Measurements from ENCODE around the gene TOR4A. TPM values are rescaled to one million over a fixed set of nuclear protein-coding genes. Genes with fewer than 3 reads are reported as not detected.

TOR4A gene
- total and polyA plus RNA-seq, 12 donors = 4.7 to 21.5 (median 16.5) TPM

DNA sequence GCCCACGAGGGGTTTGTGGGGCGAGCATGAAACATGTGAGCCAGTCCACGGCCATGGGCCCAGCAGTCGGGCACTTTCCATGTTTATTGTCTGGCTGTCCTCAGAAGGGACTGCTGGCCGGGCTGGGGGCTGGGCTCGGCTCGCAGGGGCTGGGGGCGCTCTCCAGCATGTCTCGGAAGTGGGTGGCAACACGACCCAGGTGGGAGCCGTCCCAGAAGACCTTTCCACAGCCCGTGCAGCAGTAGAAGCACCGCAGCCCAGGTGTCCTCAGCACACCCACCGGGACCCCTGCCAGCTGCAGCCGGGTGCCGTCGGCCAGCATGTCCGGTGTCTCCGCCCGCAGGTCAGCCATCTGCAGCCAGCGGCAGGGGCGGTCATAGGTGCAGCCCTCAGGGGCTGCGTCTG lies 29.3 kb downstream of the TOR4A start:
- Histone ChIP-seq H3K9me3 (no peaks in the 10 kb centered on the region), H3K27ac (peak overlapping the region; percentile 85 to 96 (median 90)), H3K36me3 (no peaks in the 10 kb centered on the region), H3K4me1 (peaks cover 15 to 68% (median 54%) of the 10 kb centered on the region in 9 donors), H3K27me3 (peaks cover 0 to 60% (median 10%) of the 10 kb centered on the region in 7 donors), H3K4me3 (peak overlapping the region in 6 of 10 donors; percentile 8 to 55 (median 46))
- intact Hi-C loops (cut with DNase I) = no loop called here
- WGBS, 2 donors = 43 to 56% methylated on average over 23 of the region's 23 CpGs
- ATAC-seq (no peak), DNase-seq (peak in 1 of 2 donors; percentile 41)
- no peak for TF ChIP-seq CTCF (IDR thresholded peaks at IDR 0.05)

DNA sequence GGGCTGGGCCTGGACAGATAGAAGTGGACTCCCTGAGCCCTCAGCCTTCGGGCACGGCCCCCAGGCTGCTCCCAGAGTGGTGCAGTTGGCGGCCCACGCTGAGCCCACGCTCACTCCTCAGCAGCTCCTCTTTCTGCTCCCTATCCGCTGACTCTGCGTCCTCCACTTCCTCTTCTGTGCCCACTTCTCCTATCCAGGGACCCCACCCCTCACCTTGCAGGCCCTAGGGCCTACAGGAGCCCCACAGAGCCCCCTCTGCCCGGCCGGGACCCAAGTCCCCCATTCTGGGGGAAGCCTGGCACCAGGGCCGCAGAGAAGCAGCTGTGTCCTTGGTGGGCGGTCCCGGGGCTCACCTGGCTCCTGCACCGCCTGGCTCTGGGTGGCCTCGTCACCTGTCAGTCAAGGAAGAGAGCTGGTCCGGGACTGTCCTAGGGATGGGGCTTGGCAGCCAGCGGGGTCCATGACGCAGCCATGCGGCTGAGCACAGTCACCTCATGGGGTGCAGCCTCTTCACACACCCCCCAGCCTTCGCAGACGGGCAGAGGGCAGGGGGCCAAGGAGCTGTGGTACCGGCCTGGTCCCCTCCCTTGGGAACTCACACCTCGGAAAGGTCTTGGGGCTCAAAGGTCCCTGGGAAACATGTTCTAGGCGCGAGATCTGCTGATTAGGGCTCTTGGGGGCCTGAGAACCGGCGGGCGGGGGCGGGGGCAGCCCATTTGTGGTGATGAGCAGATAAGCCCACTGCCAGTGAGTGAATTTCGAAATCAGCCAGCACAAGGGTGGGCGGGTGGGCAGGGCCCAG lies 29.9 kb downstream of the TOR4A start:
- no peak for ATAC-seq
- H3K27me3 ChIP-seq = peaks cover 0 to 59% (median 10%) of the 10 kb centered on the region in 7 donors
- peak overlapping the region in 8 of 10 donors; percentile 86 to 96 (median 92) for H3K27ac ChIP-seq
- peak overlapping the region in 4 of 10 donors; percentile 8 to 55 (median 50) for H3K4me3 ChIP-seq
- TF ChIP-seq CTCF (IDR thresholded peaks at IDR 0.05) = no peak
- 59 to 60% methylated on average over 30 of the region's 30 CpGs for WGBS, 2 donors
- peak in 1 of 2 donors; percentile 16 for DNase-seq
- no peaks in the 10 kb centered on the region for H3K36me3 ChIP-seq
- intact Hi-C loops (cut with DNase I) = no loop called here
- no peaks in the 10 kb centered on the region for H3K9me3 ChIP-seq
- peaks cover 15 to 67% (median 53%) of the 10 kb centered on the region in 9 donors for H3K4me1 ChIP-seq

GRCh38 chr9:137308057-137308619 lies 30.6 kb downstream of the TOR4A start:
- DNase-seq (no peak), ATAC-seq (no peak)
- H3K4me1 ChIP-seq = peaks cover 15 to 61% (median 46%) of the 10 kb centered on the region in 9 donors
- H3K27ac ChIP-seq = no peak overlapping the region
- H3K4me3 ChIP-seq = no peak overlapping the region
- H3K36me3 ChIP-seq = no peaks in the 10 kb centered on the region
- no peaks in the 10 kb centered on the region for H3K9me3 ChIP-seq
- intact Hi-C loops (cut with DNase I) = no loop called here
- 69 to 70% methylated on average over 20 of the region's 20 CpGs for WGBS, 2 donors
- H3K27me3 ChIP-seq = peaks cover 0 to 53% (median 10%) of the 10 kb centered on the region in 7 donors
- no peak for TF ChIP-seq CTCF (IDR thresholded peaks at IDR 0.05)

GRCh38 chr9:137309368-137310188 lies 32.1 kb downstream of the TOR4A start:
- H3K27ac ChIP-seq = no peak overlapping the region
- DNase-seq = no peak
- no peak for ATAC-seq
- peaks cover 15 to 55% (median 32%) of the 10 kb centered on the region in 9 donors for H3K4me1 ChIP-seq
- no peaks in the 10 kb centered on the region for H3K9me3 ChIP-seq
- no peak for TF ChIP-seq CTCF (IDR thresholded peaks at IDR 0.05)
- 87 to 88% methylated on average over 15 of the region's 15 CpGs for WGBS, 2 donors
- no peak overlapping the region for H3K4me3 ChIP-seq
- no peaks in the 10 kb centered on the region for H3K36me3 ChIP-seq
- intact Hi-C loops (cut with DNase I) = no loop called here
- H3K27me3 ChIP-seq = peaks cover 0 to 38% (median 10%) of the 10 kb centered on the region in 7 donors

Measured in heart right ventricle (tissue), 16 donors.